Globus pallidus (tissue), 1 donor: ENCODE data around the gene ZNF879.

ENCODE experiments used
- DNase-seq: peaks from one replicate; pipeline ENCODE4 v3.0.0-alpha.2; 2015; ENCODE audit warnings: low spot score

Gene ZNF879

DNA sequence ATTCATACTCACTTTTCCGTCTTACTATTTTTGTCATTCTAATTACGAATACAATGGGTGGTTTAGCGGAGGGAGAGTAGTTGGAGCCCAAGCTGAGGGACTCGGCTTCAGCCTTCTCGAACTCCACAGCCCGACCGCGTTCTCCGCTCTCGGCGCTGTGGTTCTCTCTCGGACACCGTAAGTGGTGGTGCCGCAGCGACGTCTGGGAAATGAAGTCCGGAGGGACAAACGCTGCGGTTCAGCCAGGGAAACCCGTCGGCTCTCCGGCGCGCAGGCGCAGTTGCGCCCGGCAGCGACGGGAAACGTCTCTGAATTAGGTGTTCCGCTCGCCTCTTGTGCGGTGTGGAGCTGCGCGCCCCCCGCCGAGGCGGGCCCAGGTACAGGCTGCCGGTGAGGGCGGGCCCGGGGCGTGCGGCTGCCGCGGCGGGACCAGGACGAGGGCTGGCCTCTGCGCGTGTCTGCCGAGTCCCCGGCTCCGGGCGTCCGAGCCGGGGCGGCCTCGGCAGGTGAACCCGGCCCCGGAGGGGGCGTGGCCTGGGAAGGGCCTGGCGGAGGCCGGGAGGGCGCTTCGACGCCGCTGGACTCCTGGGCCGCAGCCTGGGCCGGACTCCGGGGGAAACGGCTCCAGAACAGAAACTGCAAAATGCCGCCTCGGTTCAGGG, at the start of gene ZNF879:
TSS of gene ZNF879 (plus strand) at position 277 of the 662 bp plus-strand sequence. CDS start 1,201 bp downstream, outside the sequence.
- DNase-seq: peak; percentile 93

DNA sequence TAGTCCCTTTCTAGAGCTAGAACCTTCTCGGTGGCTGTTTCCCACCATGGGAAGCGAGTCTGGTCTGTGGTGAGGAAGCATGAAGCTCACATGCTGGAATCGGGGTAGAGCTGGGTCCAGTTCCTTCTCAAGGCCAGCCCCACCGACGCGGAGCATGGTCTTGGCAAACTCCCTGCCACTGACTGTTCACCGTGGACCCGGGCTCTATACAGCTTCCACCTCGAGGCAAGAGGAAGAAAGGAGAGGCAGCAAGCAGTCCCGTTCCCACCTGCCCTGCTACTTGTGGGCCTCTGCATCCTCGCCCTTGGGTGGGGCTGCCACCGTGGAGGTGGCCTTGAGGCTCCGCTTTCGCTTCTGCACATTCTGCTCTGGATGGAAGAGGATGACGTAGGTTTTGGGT, 42.2 kb upstream of the ZNF879 start:
- DNase-seq: no peak

DNA sequence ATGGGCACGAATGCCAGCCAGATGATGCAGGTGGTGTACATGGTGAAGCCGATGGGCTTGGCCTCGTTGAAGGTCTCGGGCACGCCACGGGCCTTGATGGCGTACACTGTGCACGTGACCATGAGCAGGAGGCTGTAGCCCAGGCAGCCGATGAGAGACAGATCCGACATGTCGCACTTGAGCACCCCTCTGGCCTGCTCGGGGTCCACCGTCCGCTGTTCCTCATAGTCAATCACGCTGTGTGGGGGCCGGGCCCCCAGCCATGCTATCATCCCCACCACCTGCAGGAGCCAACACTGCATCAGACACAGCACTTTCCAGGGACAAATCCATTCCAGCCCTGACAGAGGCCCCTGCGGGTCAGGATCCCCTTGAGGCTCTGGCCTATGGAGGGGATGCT, 40.7 kb upstream of the ZNF879 start:
- DNase-seq: no peak

DNA sequence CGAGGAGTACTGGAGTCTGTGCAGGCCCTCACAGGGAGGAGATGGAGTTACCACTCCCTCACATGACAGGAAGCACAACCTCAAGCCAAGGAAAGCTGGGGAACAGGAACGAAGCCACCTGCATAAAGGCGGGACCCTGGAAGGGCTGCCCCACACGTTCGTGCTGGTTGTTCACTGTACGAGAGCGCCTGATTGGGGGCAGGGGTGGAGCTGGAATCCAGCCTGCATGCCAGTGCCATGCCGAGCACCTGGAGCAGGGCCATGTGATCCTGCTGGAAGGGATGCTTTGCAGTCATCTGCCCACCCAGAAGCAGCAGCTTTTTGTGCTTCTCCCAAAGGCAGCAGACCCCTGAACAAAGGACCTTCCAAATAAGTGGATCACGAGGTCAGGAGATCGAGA, 39.9 kb upstream of the ZNF879 start:
- no peak for DNase-seq

DNA sequence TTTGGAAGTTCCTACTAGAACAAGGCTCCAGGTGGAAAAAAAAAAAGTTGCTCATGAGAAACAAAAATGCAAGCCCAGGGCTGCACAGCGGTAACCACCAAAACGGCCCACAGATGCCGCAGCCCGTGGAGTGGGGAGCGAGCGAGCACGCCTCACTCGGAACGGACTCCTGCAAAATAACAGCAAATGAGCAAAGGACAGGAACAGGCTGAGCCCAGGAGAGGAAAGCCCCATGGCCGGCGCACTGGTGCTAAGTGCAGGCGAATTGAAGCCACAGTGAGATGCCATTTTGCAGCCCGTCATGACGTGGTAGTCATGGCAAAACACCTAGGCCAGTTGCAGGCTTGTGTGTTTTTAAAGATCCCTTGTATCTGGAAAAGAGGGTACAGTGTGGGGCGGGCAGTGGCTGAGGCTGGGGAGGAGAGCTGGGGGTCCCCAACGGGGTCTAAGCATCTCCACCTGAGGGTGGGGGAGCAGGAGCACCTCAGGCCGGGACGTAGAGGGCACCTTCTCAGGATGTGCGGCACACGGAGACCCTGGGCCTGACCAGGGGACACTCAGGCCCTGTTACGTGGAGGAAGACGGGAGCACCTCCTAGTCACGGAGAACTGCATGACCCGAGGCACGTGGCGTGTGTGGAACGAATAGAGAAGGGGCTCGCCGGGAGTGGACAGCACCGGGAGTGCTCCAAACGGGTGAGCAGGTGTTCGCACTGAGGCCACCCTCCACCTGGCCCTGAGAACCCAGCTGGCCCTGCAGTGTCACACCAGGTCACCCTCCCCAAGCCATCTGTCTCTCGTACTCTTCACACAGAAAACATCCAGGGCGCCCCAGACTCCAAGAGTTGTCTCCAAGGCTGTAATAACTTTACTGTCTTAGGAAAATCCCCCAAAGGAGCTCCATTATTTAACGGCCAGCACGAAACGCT, 39.2 kb upstream of the ZNF879 start:
- no peak for DNase-seq

DNA sequence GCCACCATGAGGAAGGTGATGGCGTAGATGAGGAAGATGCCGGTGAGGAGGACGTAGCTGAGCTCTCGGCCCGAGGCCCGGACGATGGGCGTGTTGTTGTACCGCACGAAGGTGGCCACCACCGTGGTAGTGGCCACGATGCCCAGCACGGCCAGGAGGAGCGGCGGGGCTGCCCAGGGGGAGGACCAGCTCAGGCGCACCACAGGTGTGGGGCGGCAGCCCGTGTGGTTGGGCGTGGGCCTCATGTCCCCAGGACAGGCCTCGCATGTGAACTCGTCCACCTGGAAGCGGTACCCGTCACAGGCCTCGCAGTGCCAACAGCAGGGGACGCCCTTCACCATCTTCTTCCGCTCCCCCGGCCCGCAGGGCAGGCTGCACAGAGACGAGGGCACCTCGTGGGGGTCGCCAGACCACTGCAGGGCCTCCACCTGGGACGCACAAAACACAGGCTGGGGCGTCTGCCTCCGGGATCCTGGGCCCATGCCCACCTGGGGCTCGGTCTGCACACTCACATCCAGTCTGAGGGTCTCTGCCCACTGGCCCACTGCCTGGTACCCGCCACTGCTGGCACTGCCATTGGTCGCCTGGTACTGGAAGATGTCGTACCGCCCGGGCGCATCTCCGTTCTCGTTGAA, 37.2 kb upstream of the ZNF879 start:
- no peak for DNase-seq

DNA sequence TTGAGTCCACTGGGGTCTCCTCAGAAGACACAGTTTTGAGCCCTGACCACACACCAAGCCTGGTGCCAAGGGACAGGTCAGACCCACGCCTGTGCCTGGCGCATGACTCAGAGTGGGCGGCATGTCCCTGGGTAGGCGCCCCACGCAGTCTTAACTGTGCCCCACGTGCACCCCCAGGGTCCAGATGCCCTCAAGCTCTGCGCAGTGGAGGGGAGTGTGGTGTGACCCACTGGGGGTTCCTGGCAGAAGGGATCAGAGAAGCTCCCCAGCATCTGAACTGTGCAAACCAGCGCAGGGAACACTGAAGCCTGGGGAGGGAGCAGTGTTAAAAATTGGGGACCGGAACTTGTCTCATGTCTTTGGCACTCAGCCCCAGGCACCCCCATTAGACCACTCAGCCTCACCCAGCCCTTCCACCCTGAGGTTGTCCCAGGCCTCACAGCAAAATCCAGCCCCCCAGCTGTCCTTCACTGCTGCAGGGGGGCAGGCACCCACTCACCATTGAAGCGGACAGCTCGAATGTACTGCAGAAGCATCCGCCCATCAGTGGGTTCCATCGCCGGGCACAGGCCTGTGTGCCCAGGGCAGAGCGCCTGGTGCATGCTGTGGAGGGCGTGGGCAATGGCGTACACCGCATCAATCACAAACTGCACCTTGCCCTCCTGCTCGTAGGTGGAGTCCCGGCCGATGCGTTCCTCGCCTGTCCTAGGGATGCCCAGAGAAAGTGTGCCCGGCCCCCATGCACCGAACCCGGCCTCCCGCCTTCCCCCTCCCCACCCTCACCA, 35.0 kb upstream of the ZNF879 start:
- no peak for DNase-seq

DNA sequence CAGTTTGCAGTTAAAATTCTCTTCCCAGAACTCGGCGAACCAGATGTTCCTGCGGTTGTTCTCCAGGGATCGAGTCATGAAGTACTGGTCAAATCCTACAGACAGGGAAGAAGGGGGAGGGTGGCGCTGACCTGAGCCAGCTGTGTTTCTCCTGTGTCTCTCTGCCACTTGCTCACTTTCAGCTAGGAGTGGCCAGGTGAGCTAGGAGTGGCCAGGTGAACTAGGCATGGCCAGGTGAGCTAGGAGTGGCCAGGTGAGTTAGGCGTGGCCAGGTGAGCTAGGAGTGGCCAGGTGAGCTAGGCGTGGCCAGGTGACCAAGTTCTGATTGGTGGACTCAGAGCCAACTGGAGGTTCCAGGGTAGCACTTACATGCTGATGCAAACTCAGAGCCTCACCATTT, 34.3 kb upstream of the ZNF879 start:
- DNase-seq: no peak

DNA sequence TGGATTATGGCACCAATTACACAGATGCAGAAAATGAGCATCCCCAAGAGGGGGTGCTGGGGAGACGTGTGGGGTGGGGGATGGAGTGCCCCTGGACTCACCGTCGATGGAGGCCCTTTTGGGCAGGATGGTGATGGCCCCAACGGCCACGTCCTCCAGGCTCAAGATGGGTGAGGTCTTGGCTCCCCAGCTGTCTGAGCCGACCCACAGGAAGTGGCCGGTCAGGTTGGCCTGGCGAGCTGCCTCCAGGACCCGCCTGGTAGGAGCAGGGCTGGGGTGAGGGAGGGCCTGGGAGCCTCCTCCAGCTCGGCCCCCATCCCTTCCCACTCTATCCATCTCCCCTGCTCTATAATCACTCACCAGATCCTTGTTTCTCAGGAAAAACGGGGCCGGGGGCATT, 33.1 kb upstream of the ZNF879 start:
- DNase-seq: no peak

DNA sequence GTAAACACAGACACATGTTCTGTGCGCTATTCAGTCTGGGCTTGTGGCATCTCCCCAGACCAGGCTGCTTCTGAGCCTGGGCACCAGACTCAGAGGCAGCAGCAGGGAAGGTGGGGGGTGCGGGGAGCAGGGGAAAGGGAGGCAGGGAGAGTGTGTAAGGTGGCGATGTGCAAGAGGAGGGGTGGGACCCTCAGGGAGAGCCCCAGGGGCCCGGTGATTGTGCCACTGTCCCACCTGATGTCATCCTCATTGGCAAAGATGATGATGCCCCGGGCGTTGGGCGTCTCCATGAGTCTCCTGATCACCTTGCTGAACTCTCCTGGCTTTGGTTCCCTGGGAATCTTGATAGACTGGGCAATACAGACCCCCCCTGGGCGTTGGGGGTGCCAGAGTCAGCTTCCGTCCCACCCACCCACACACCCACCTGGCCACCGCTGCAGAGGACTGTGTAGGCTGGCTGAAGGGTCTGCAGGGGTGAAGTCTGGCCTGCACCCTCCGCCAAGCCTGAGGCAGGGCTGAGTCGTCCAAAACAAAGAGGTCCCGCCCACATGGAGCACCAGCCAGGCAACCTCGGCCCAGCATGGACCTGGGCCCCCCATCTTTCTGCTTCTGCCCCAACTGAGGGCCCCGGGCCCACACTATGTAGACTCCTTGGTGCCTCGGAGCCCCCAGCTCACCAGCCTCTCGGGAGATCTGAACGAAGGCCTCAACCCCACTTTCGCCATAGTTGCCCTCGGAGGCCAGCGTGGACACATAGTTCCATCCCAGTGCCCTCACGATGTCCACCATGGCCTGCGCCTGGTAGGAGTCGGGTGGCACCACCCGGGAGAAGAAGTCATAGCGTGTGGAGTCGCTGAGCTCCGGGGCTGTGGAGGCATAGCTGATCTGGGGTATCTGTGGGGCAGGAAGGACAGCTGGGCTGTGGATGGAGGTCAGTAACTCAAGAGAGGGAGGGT, 32.1 kb upstream of the ZNF879 start:
- DNase-seq: no peak

DNA sequence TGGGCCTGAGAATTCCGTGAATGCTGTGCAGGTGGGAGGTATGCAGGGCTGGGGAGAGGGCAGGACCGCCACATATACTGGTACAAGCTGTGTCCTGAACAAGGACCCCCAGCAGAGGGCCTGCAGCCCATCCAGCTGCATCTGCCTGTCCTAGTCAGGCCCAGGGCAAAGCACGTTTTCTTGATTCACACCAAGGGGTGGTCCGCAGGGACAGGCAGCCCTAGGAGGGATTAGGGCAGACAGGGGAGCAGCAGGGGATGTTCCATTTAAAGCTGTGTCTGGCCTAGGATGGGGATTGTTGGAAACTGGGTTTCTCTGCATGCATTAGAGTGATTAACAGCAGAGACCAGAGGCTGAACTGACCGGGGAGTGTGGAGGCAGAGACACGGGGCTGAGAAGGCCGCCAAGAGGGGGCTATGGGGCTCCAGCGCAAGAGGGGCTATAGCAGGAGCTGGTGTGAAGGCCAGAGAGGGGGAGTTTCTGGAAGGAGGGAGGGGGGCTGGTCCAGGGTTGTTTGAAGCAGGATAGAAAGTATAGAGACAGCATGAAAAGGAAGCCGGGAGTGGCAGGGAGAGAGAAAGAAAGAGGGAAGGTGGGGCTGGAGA, 31.2 kb upstream of the ZNF879 start:
- no peak for DNase-seq

DNA sequence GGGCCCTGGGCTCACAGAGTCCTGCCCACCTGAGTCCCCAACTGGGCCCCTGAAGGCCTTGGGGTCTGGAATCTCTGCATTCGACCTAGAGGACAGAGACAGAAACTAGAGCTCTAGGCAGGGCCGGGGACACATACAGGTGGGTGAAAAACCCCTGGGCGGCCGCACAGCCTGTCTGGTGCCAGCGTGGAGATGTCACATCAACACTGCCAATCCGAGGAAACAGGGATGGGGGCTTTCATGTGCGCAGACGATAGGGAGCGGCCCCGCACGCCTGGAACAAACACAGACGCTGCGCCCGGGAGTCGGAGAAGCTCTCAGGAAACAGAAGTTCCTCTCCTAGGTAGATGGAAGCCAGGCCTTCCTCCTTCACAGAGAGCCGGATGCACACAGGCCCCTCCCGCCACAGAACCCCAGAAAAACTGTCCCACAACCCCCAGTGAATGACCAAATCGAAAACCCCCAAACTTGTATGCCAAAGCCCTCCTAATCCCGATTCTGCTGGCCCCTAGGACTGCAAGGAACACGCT, 30.3 kb upstream of the ZNF879 start:
- no peak for DNase-seq

DNA sequence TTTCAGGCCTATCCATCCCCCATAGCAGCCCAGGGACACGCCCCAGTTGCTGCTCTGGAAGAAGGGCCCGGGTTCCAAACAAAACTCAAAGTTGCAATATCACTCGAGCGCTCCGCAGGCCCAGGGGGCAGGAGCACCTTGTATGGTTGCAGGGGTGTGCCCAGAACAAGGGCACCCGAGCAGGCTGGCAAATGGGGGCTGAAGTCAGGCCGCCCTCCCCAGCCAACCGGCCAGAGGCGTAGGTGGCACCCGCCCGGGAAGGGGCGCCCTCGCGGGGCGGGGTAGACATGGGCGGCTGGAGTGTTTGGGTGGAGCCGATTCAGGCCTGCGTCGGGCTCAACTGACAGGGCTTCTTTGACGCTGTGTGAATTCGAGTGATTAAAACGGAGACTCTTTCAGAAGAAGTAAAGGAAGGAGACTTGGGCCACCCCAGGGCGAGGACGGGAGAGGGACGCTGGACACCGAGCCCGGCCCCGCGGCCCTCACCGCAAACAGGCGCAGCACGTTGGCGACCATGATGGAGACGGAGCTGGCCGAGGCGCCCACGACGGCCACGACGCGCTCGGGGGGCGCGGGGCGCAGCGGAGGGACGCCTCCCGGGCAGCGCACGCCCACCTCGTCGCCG, 29.5 kb upstream of the ZNF879 start:
- no peak for DNase-seq

DNA sequence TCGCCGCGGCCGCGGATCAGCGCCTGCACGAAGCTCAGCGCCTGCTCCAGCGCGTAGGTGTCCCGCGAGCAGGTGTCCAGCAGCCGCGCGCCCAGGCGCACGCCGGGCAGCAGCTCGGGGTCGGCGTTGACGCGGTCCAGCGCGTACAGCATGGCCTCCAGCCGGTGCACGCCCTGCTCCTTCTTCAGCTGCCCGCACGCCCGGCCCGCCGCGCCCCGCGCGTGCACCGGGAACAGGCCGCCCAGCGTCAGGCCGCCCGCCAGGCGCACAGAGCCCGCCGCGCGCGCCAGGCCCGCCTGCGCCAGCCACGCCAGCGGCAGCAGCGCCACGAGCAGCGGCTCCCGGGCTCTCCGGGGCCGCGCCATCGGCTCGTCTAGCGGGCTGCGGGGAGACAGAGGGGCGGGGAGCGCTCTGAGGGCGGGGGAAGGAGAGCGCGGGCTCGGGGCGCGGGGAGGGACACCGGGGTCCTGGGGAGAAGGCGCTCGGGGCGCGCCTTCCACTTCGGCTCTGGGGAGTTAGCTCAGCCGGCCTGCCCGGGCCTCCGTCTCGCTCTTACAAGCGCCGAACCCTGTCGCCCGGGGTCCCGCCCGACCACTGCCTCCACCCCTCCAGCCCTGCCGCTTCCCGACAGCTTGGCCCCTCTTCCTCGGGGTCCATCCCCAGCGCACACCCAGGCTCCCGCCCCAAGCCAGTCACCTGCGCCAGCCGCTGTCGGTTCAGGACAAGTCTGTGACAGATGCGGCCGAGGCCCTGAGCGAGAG, 28.8 kb upstream of the ZNF879 start, which contains the start of gene GRM6:
TSS of gene GRM6 (minus strand) at position 741 of the 761 bp plus-strand sequence. CDS start at position 365, 376 bp downstream.
- DNase-seq: no peak

DNA sequence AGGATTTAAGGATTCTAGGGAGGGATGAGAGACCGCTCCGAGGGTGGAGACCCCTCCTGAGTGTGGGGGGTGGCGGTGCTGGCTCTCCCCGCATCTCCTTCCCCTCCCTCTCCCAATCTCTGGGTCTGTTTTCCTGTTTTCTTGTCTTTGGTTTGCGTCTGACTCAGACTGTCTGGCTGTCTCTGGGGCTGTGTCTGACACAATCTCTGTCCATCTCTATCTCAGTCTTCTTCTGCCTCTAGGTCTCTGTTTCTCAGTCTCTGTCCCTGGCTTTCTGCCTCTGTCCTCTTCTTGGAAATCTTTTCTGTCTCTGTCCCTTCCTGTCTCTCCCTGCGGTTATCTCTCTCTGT, 28.3 kb upstream of the ZNF879 start:
- DNase-seq: no peak

DNA sequence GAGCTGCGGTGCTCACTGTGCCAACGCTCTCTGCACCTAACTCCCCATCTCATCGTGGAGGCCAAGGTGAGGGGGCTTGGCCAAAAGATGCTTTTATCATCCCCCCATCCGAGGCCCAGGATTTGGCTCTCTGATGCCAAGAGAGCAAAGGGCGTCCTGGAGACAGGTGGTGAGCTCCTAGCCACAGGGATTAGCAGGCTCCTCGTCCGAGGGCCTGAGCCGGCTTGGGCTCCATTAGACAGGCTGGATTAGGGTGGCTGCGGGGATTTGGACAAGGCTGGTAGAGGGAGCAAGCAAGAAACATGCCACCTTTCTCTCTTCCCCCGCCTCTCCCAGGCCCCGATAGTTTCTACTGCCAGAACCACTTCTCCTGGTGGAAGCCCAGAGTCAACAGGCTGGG, 27.4 kb upstream of the ZNF879 start:
- no peak for DNase-seq

DNA sequence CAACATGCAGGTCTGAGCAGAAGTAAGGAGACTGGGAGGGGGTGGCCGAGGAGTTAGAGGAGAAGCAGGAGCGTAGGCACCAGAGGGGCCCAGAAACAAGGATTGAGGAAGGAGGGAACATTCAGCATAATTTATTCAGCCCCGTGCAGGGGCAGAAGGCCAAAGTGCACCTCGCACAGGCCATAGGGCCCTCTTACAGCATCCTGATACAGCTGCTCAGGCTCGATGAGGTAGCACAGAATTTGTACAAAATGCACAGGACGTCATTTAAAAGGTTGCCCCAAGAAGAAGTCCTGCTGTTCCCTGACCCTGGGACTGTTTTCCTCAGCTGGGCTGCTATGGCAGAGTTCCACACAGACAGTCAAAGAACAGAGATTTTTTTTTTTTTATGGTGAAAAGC, 26.4 kb upstream of the ZNF879 start:
- no peak for DNase-seq

DNA sequence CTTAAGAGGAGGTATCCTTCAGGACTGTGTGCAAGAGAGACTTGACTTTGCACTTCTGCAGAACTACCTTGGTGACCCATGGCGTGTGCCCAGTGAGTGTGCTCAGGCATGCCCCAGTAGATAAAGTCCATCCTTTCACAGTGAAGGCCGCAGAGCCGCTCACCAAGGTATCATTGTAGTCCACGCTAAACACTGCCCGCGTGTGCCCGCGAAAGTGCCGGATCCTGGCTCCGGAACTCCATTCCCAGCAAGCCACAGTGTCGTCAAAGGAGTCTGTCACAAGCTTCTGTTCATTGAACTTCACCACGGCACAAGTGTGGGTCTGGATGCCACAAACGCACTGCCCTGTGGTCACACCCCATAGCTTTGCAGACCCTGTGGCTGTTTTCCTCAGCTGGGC, 25.2 kb upstream of the ZNF879 start:
- DNase-seq: no peak

DNA sequence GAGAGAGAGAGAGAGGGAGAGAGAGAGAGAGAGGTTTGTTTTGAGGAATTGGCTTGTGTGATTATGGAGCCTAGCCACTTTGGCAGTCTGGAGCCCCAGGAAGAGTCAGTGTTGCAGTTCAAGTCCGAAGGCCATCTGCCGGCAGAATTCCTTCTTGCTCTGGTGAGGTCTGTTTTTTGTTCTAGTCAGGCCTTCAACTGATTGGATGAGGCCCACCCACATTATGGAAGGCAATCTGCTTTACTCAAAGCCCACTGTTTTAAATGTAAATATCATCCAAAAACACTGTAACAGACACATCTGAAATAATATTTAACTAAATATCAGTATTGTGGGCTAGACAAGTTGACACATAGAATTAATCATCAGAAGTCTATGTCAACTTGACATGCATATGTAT, 17.0 kb upstream of the ZNF879 start:
- no peak for DNase-seq
